Stimulated activated effector memory CD8-positive, alpha-beta T cell treated with anti-CD3 and anti-CD28 coated beads, Interleukin-12 subunit alpha, Interleukin-12 subunit beta, amount 100 ng/mL, for 72 hours (primary cell): ENCODE data around the gene UCN3.
"Not testable (repeated sequence)": the region's sequence is repeated elsewhere in the genome, so short reads cannot be mapped to it uniquely, and the experiment has no call there.

Source experiments
- ATAC-seq: fragments of 150-1000 bp; cut with Tn5 transposase; 2 replicates; pipeline ENCODE4 v1.10.0; 2021
- DNase-seq, 2 donors: peaks; one replicate each; pipeline ENCODE4 v3.0.0; 2021 to 2022; ENCODE audit warnings: low spot score in 2 of 2
- H3K27ac Mint-ChIP-seq: one replicate; pipeline ENCODE4 v1.8.0; 2022; ENCODE audit warnings: mild to moderate bottlenecking, mixed read lengths
- H3K36me3 Mint-ChIP-seq: one replicate; pipeline ENCODE4 v1.8.0; 2022; ENCODE audit warnings: mild to moderate bottlenecking, mixed read lengths
- H3K4me1 Mint-ChIP-seq: one replicate; pipeline ENCODE4 v1.8.0; 2022; ENCODE audit warnings: mixed read lengths
- H3K4me3 Mint-ChIP-seq: one replicate; pipeline ENCODE4 v1.8.0; 2022; ENCODE audit warnings: mild to moderate bottlenecking, mixed read lengths
- H3K9me3 Mint-ChIP-seq: one replicate; pipeline ENCODE4 v1.8.0; 2022; ENCODE audit warnings: mixed read lengths

UCN3 gene

DNA sequence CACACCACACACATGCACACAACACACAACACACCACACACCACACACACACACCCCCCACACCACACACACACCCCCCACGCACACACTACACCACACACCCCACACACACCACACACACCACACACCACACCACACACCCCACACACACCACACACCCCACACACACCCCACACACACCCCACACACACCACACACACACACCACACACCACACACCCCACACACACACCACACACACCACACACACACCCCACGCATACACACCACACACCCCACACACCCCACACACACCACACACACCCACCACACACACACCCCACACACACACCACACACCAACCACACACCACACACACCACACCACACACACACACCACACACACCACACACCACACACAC is 16.4 kb downstream of the UCN3 start:
- Mint-ChIP-seq H3K9me3 (no peaks in the 10 kb centered on the region), H3K36me3 (no peaks in the 10 kb centered on the region), H3K4me3 (no peak overlapping the region), H3K27ac (no peak overlapping the region), H3K4me1 (no peaks in the 10 kb centered on the region)
- DNase-seq (no peak), ATAC-seq (no peak)

- ATAC-seq = no peak
- H3K4me3 Mint-ChIP-seq = no peak overlapping the region
- H3K27ac Mint-ChIP-seq = no peak overlapping the region
- no peaks in the 10 kb centered on the region for H3K4me1 Mint-ChIP-seq
- peaks cover 9% of the 10 kb centered on the region for H3K9me3 Mint-ChIP-seq
- no peaks in the 10 kb centered on the region for H3K36me3 Mint-ChIP-seq
- DNase-seq = no peak
These were observed 20.5 kb downstream of the UCN3 start for GRCh38 chr10:5385224-5385623.

DNA sequence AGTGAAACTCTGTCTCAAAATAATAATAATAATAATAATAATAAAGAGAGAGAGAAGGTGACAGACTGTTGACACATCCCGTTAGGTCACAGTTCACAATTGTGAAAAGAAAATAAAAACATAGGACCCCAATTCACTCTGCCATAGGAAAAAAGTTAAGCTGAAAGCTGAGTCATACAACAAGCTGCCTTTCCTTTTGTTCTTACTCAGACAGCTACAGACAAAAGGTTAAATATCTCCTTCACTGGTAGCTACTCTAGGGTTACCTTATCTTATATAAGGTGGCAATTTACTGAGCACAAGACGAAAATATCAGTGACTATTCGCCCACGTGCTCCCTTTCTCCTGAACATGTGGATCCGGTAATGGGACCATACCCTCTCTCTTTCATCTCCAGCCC is 22.4 kb downstream of the UCN3 start:
- H3K9me3 Mint-ChIP-seq = peaks cover 24% of the 10 kb centered on the region
- no peak for DNase-seq
- H3K36me3 Mint-ChIP-seq = no peaks in the 10 kb centered on the region
- peak; percentile 50 for ATAC-seq
- no peaks in the 10 kb centered on the region for H3K4me1 Mint-ChIP-seq
- H3K27ac Mint-ChIP-seq = no peak overlapping the region
- no peak overlapping the region for H3K4me3 Mint-ChIP-seq

DNA sequence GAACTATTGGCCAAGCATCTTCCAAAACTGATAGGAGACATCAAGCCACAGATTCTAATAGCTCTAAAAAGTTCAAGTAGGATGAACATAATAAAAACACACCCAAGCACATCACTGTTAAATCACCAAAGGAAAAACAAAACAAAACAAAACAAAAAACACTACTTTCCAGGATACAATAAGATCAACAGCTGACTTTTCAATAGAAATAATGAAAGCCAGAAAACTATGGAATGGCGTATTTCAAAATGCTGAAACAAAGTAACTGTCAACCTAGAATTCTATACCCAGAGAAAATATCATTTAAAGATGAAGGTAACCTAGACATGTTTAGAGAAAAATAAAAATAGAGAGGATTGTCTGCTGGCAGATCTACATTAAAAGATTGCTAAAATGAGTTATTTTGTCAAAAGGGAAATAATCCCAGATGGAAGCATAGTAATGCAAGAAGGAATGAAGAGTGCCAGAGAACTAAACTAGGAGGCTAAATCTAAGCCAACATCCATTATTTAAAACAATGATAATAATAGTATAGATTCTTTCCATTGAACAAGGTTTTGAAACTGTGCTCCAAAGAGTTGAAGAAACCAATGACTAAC is 25.9 kb downstream of the UCN3 start:
- ATAC-seq = no peak
- Mint-ChIP-seq H3K36me3 (no peaks in the 10 kb centered on the region), H3K4me3 (no peak overlapping the region), H3K4me1 (no peaks in the 10 kb centered on the region), H3K27ac (no peak overlapping the region), H3K9me3 (peaks cover 24% of the 10 kb centered on the region)
- no peak for DNase-seq

DNA sequence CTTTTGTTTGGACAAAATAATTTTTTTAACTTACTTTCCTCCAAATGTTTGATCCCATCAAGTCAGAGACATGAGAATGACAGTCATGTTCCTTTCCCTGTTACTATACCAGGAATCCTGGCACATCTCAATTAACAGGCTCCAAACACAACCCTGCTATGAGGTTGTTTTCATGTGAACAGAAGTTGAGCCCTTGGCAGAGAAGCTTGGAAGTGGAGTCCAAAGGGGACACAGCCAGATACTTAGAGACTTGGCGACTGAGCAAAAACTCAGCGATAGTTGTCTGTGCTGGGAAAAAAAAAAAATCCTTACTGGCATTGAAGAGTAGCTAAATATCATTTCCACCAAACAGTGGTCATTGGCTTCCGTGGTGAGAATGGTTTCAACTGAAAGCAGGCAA is 27.0 kb downstream of the UCN3 start:
- ATAC-seq (no peak), DNase-seq (no peak)
- no peak overlapping the region for H3K4me3 Mint-ChIP-seq
- H3K36me3 Mint-ChIP-seq = no peaks in the 10 kb centered on the region
- H3K9me3 Mint-ChIP-seq = peaks cover 24% of the 10 kb centered on the region
- no peaks in the 10 kb centered on the region for H3K4me1 Mint-ChIP-seq
- H3K27ac Mint-ChIP-seq = no peak overlapping the region

DNA sequence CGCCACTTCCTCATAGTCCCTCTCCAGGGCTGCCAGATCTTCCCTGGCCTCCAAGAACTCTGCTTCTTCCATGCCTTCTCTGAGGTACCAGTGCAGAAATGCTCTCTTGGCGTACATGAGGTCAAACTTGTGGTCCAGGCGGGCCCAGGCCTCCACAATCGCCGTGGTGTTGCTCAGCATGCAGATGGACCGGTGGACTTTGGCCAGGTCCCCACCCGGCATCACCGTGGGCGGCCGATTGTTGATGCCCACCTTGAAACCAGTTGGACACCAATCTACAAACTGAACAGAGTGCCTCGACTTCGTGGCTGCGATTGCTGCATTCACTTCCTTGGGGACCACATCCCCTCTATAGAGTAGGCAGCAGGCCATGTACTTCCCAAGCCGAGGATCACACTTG is 28.8 kb downstream of the UCN3 start:
- DNase-seq (peak in 1 of 2 donors; percentile 28), ATAC-seq (no peak)
- H3K36me3 Mint-ChIP-seq = no peaks in the 10 kb centered on the region
- H3K9me3 Mint-ChIP-seq = peaks cover 20% of the 10 kb centered on the region
- H3K4me1 Mint-ChIP-seq = no peaks in the 10 kb centered on the region
- H3K4me3 Mint-ChIP-seq = no peak overlapping the region
- no peak overlapping the region for H3K27ac Mint-ChIP-seq

GRCh38 chr10:5395168-5395567 is 30.4 kb downstream of the UCN3 start:
- Mint-ChIP-seq H3K27ac (no peak overlapping the region), H3K4me1 (no peaks in the 10 kb centered on the region), H3K4me3 (no peak overlapping the region), H3K9me3 (peaks cover 15% of the 10 kb centered on the region), H3K36me3 (no peaks in the 10 kb centered on the region)
- ATAC-seq (no peak), DNase-seq (peak in 1 of 2 donors; percentile 22)

DNA sequence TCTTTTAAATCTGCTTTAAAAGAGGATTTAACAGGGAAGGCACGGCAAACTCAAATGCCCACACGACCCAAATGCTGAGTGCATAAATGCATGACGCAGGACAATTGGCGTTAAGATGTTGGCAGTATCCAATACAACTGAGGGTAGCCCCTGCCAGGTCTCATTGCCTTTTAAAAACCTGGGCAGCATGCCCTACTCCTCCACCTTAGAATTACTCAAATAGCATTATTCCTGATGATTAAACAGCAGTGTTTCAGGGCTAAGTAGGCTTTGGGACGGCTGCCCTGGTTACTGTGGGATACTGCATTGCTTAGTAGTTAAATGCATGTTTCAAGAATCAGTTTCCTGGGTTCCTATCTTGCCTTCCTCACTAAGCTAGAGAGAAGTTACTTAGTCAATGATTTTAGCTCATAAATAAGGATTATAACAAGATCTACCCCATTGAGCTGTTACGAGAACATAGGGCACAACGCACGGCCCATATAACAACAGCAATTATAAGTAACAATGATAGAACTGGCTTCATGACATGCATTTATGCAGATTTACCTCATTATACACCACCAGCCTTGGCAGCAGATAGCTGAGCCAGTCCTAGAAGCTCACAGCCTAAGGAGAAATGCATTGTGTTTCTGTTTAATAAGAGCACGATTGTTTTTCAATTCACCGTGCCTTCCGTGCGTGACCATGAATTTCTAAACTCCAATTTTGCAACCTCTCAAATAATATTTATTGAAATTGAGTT is 32.0 kb downstream of the UCN3 start:
- H3K4me3 Mint-ChIP-seq = no peak overlapping the region
- H3K36me3 Mint-ChIP-seq = no peaks in the 10 kb centered on the region

DNA sequence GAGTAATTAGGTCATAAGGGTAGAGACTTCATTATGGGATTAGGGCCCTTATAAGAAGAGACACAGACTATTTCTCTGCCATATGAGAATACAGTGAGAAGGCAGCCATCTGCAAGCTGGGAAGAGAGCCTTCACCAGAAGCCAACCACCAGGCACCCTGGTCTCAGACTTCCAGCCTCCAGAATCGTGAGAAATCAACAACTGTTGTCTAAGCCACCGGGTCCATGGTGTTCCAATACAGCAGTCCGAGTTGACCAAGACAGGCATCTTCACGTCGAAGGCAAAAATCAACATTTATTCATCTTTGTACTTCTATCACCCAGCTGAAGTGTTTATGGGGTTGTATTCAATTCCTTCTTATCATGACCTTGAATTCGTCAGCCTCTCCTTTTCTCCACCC is 34.6 kb downstream of the UCN3 start:
- Mint-ChIP-seq H3K27ac (no peak overlapping the region), H3K4me1 (no peaks in the 10 kb centered on the region), H3K9me3 (no peaks in the 10 kb centered on the region), H3K36me3 (no peaks in the 10 kb centered on the region), H3K4me3 (no peak overlapping the region)
- DNase-seq (no peak), ATAC-seq (no peak)

More for the DNA sequence above, 32.0 kb downstream of the UCN3 start:
- Mint-ChIP-seq H3K9me3 (peaks cover 2% of the 10 kb centered on the region), H3K4me1 (no peaks in the 10 kb centered on the region), H3K27ac (no peak overlapping the region)
- no peak for ATAC-seq
- peak in 1 of 2 donors; percentile 7 for DNase-seq

DNA sequence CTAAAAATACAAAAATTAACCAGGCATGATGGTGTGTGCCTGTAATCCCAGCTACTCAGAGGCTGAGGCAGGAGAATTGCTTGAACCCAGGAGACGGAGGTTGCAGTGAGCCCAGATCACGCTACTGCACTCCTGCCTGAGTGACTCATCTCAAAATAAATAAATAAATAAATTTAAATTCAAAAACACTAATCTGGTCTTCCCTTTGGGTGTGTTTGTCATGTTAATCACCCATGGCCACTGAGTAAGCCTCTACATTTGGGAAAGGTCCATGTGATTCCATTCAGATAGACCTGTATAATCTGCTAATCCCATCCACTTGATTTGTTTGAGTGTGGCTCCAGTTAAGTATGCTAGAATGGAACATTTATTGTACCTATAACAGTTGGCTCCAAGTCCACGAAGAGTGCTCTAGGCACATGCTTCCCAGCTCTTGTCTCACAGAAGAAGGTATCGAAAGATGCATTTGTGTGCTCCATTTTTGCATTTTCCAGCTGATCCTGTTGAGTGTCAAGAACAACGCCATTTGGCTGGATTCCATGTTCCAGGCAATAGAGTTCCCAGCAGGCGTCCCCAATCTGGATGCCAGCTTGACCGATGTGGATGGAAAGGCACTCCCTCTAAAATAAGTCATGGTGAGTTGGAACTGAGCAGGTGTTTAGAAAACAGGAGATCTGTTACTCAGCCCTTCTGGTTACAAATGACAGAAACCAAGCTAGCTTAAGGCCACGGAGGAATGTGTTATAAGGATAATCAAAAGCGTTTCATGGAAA is 35.9 kb downstream of the UCN3 start:
- ATAC-seq = no peak
- H3K4me3 Mint-ChIP-seq = no peak overlapping the region
- H3K4me1 Mint-ChIP-seq = no peaks in the 10 kb centered on the region
- no peaks in the 10 kb centered on the region for H3K9me3 Mint-ChIP-seq
- H3K36me3 Mint-ChIP-seq = no peaks in the 10 kb centered on the region
- no peak overlapping the region for H3K27ac Mint-ChIP-seq
- peak in 1 of 2 donors; percentile 22 for DNase-seq

DNA sequence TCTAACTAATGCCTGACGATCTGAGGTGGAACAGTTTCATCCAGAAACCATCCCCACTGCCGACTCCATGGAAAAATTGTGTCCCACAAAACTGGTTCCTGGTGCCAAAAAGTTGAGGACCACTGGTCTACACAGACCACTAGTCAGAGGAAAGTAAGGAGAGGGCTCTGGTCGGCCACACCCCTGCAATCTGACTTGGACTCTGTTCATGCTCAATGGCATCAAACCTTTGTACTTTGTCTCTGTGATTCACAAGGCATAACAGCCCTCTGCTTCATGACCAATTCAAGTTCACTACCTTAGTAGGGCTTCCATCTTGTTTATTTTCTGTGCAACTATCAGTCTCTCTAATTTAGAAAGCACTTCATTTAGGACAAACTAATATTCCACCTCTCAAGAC is 38.0 kb downstream of the UCN3 start:
- H3K9me3 Mint-ChIP-seq = no peaks in the 10 kb centered on the region
- no peak for ATAC-seq
- DNase-seq = no peak
- no peak overlapping the region for H3K27ac Mint-ChIP-seq
- H3K4me1 Mint-ChIP-seq = no peaks in the 10 kb centered on the region
- H3K36me3 Mint-ChIP-seq = no peaks in the 10 kb centered on the region
- no peak overlapping the region for H3K4me3 Mint-ChIP-seq

- no peak for DNase-seq
- Mint-ChIP-seq H3K36me3 (no peaks in the 10 kb centered on the region), H3K4me3 (no peak within 1 kb of the TSS), H3K9me3 (no peaks in the 10 kb centered on the region), H3K27ac (no peak within 1 kb of the TSS), H3K4me1 (no peaks in the 10 kb centered on the region)
- ATAC-seq = no peak
These were observed 39.7 kb downstream of the UCN3 start, which contains the start of gene TUBAL3 for GRCh38 chr10:5404208-5405041. Gene TUBAL3 (minus strand): TSS chr10:5404828. CDS start chr10:5404792, 36 bp downstream.

GRCh38 chr10:5406918-5407317 is 42.2 kb downstream of the UCN3 start:
- H3K36me3 Mint-ChIP-seq = no peaks in the 10 kb centered on the region

GRCh38 chr10:5410787-5411186 is 46.0 kb downstream of the UCN3 start:
- H3K36me3 Mint-ChIP-seq, H3K4me1 Mint-ChIP-seq, DNase-seq, H3K9me3 Mint-ChIP-seq, H3K4me3 Mint-ChIP-seq, ATAC-seq, H3K27ac Mint-ChIP-seq: not testable (repeated sequence)

More at GRCh38 chr10:5406918-5407317, 42.2 kb downstream of the UCN3 start:
- H3K4me3 Mint-ChIP-seq = no peak overlapping the region
- H3K4me1 Mint-ChIP-seq = no peaks in the 10 kb centered on the region
- no peaks in the 10 kb centered on the region for H3K9me3 Mint-ChIP-seq
- no peak for ATAC-seq
- no peak for DNase-seq
- no peak overlapping the region for H3K27ac Mint-ChIP-seq

DNA sequence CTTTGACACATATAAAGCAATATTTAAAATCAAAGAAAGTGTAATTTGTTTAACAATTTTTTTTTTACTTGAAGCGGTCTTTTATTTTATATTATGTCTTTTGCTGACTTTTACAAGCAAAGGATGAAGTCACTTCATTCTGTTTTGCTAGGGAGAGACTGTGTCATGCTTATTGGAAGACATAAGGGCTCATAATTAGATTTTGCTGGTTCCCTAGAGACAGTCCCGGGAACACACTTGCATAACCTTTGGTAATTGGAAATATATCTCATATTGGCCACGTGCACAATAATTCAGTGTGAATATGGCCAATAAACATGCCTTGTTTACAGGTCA is 47.1 kb downstream of the UCN3 start:
- Mint-ChIP-seq H3K4me1 (no peaks in the 10 kb centered on the region), H3K4me3 (no peak overlapping the region), H3K27ac (no peak overlapping the region), H3K36me3 (no peaks in the 10 kb centered on the region), H3K9me3 (no peaks in the 10 kb centered on the region)
- DNase-seq (no peak), ATAC-seq (no peak)
